ENCODE results near the gene ERG. TPM values are rescaled to one million over a fixed set of nuclear protein-coding genes. Genes with fewer than 3 reads are reported as not detected.

ERG gene
- total and polyA plus RNA-seq, 9 of the 15 experiments (the other 6 are each of a cell fraction or from before 2014, with no cell fraction given) = 0.06 TPM; not detected in 8

DNA sequence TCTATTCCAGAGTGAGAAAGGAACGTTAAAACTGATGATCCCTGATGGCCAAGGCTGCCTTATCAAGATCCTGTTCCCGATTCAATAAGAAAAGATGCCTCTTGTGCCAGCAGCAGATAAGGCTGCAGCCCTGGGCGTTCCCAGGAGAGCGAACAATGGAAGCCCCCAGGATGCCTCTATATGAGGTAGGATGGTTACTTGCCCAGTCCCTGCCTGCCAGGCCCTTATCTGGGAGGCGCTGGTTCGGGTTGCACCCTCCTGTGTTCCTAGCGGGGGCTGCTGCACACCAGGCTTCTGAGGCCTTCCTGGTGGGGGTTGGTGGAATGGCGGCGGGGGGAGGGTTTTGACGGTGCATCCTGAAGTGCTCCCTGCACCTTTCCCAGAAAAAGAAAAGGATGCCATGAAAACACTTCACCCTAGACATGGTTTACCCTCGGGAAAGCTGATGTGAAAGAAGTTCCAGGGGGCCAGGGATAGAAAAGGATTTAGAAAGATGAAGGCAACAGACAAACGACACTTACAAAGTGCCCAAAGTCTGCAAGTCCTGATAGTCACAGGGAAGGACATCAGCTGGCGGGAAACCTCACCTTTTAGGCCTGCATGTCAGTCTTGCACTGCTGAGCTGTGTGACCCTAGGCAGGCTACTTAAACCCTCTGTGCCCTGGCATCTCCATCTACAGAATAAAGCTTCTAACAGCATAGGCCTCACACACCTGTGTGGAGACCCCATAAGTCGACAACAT lies 141.2 kb downstream of the ERG start:
- 7% methylated on average over 14 of the region's 14 CpGs for WGBS (ENCODE audit: insufficient coverage, low coverage, missing lambda C conversion rate)
- intact Hi-C loops (cut with micrococcal nuclease) (loop anchor here (1.0 to 10.0 kb wide), 5 partner anchors 138 to 682 kb away; partner anchors contain the start of gene KCNJ6), in situ Hi-C loops (cut with MboI) (no loop called here)
- Histone ChIP-seq H3K9me3 (replicated peaks; ENCODE audit: control insufficient read depth, insufficient read depth, low read depth, low read length) (no peaks in the 10 kb centered on the region), H3K9ac (ENCODE audit: insufficient read depth in 1 of 2, low read depth in 2 of 2, low read length in 2 of 2) (no peak overlapping the region), H3K4me3 (no peak overlapping the region), H3K4me2 (ENCODE audit: insufficient read depth, low read length) (no peak overlapping the region), H4K20me1 (replicated peaks; ENCODE audit: control insufficient read depth, insufficient read depth, low read length) (no peaks in the 10 kb centered on the region), H3K4me1 (replicated peaks in 1 of 2; ENCODE audit: control insufficient read depth in 2 of 2, insufficient read depth in 2 of 2, low read length in 2 of 2) (peaks cover 0 to 5% of the 10 kb centered on the region in 2 experiments; a peak in 1 of 5 replicates), H3K27ac (ENCODE audit: extremely low read depth, low read depth, low read length) (no peak overlapping the region), H3K9me1 (ENCODE audit: control insufficient read depth, insufficient read depth, low read length) (no peaks in the 10 kb centered on the region), H3K36me3 (ENCODE audit: control insufficient read depth, insufficient read depth, low read length) (no peaks in the 10 kb centered on the region), H3K27me3 (ENCODE audit: control insufficient read depth in 2 of 2, insufficient read depth in 2 of 2, low read length in 2 of 2) (peaks cover 0 to 8% of the 10 kb centered on the region in 2 experiments; a peak in 3 of 5 replicates), H2AFZ (ENCODE audit: low read depth, low read length) (no peak overlapping the region), H3K79me2 (ENCODE audit: control insufficient read depth, insufficient read depth, low read length) (no peaks in the 10 kb centered on the region)
- POLR2A ChIA-PET = interaction anchor here (0.8 to 1.2 kb wide), 2 partner anchors 236 to 509 kb away, joined by 3 to 4 read pairs; no protein-coding TSS in a partner anchor
- FAIRE-seq (no peak), DNase-seq (ENCODE audit: extremely low read depth in 1 of 4, low spot score in 3 of 4) (no peak), ATAC-seq (no peak)
- CTCF ChIA-PET (ENCODE audit: low intra/inter-chr PET ratio) = interaction anchor here (0.8 to 1.9 kb wide), 3 partner anchors 150 to 645 kb away, joined by 3 to 8 read pairs (median 8); no protein-coding TSS in a partner anchor
- no TSS peak for BruUV-seq (replicated peaks)
- TF ChIP-seq ZNF263 (CRISPR knock-in tag; IDR thresholded peaks at IDR 0.05; ENCODE audit: borderline replicate concordance) = no peak
- no peak for TF ChIP-seq MEF2D (tag; conservative IDR thresholded peaks at IDR 0.05; ENCODE audit: low read depth)
